Activated CD8-positive, alpha-beta memory T cell treated with anti-CD3 and anti-CD28 coated beads for 48 hours (primary cell): Measurements from ENCODE around the gene TSC2.
"Not testable (repeated sequence)": the region's sequence is repeated elsewhere in the genome, so short reads cannot be mapped to it uniquely, and the experiment has no call there.

Experiments
- DNase-seq, 3 experiments: peaks; one replicate each; pipeline ENCODE4 v3.0.0-alpha.2; 2020; ENCODE audit warnings: low read depth in 2 of 3, low spot score in 2 of 3

Gene TSC2

GRCh38 chr16:2084895-2085625, 37.3 kb downstream of the TSC2 start:
- DNase-seq = no peak

GRCh38 chr16:2085669-2086068, 37.9 kb downstream of the TSC2 start:
- no peak for DNase-seq

- DNase-seq = no peak
Observed at GRCh38 chr16:2086106-2086742, 38.4 kb downstream of the TSC2 start.

GRCh38 chr16:2086812-2087747, 39.3 kb downstream of the TSC2 start:
- no peak for DNase-seq

GRCh38 chr16:2087748-2088631, 40.2 kb downstream of the TSC2 start:
- DNase-seq = no peak

GRCh38 chr16:2088759-2089358, 41.1 kb downstream of the TSC2 start:
- DNase-seq = no peak

- DNase-seq = no peak
Observed at GRCh38 chr16:2089706-2090480, 42.1 kb downstream of the TSC2 start.

- DNase-seq = no peak
Observed at GRCh38 chr16:2090481-2090776, 42.6 kb downstream of the TSC2 start.

GRCh38 chr16:2090777-2091546, 43.2 kb downstream of the TSC2 start:
- no peak for DNase-seq

GRCh38 chr16:2091547-2092255, 43.9 kb downstream of the TSC2 start:
- DNase-seq = no peak

GRCh38 chr16:2092256-2092620, 44.5 kb downstream of the TSC2 start:
- DNase-seq = no peak

GRCh38 chr16:2092866-2093265, 45.1 kb downstream of the TSC2 start:
- no peak for DNase-seq

GRCh38 chr16:2093793-2094192, 46.0 kb downstream of the TSC2 start:
- DNase-seq = no peak

- no peak for DNase-seq
Observed at GRCh38 chr16:2095315-2095853, 47.6 kb downstream of the TSC2 start.

- DNase-seq = no peak
Observed at GRCh38 chr16:2095918-2096582, 48.3 kb downstream of the TSC2 start.

- no peak for DNase-seq
Observed at GRCh38 chr16:2096853-2097595, 49.2 kb downstream of the TSC2 start.

GRCh38 chr16:2097689-2098088, 49.9 kb downstream of the TSC2 start:
- DNase-seq = not testable (repeated sequence)
